ENCODE measurements around the gene GPR162. TPM values are rescaled to one million over a fixed set of nuclear protein-coding genes. Genes with fewer than 3 reads are reported as not detected.

Gene GPR162
- total and polyA plus RNA-seq, 2 of the 4 experiments (the other 2 are of a cell fraction), result 2.9 to 6.0 TPM

GRCh38 chr12:6863586-6864321, 42.1 kb downstream of the GPR162 start:
- Histone ChIP-seq H4K20me1 (ENCODE audit: insufficient read depth, low read length) (peaks cover 12% of the 10 kb centered on the region), H2AK5ac (ENCODE audit: low read depth, low read length) (no peak overlapping the region), H2BK15ac (ENCODE audit: low read depth, low read length) (no peak overlapping the region), H3K23ac (ENCODE audit: low read depth, low read length) (no peak overlapping the region), H3K4ac (ENCODE audit: low read depth, low read length) (no peak overlapping the region), H3K9ac (ENCODE audit: low read depth, low read length) (no peak overlapping the region), H3K4me3 (ENCODE audit: insufficient read depth, low read depth, low read length) (no peak overlapping the region), H3K79me1 (ENCODE audit: low read depth in 1 of 2, low read length in 2 of 2) (peaks cover 0 to 17% of the 10 kb centered on the region in 2 experiments; a peak in 3 of 4 replicates), H3K4me2 (ENCODE audit: low read depth, low read length) (no peak overlapping the region), H2AFZ (replicated peaks; ENCODE audit: low read length, poor library complexity) (no peak overlapping the region), H3K9me3 (ENCODE audit: control insufficient read depth, insufficient read depth, low read length) (no peaks in the 10 kb centered on the region), H3K18ac (ENCODE audit: low read depth, low read length) (no peak overlapping the region), H3K9me1 (ENCODE audit: insufficient read depth, low read length) (0 out of 2 replicates have a peak, but pooled peaks cover 7% of the 10 kb centered on the region), H2BK5ac (ENCODE audit: low read depth, low read length, poor library complexity, severe bottlenecking) (no peak overlapping the region), H3K14ac (replicated peaks; ENCODE audit: low read depth, low read length) (no peak overlapping the region), H3K27me3 (ENCODE audit: control insufficient read depth, insufficient read depth, low read length) (no peaks in the 10 kb centered on the region), H2BK120ac (ENCODE audit: low read depth, low read length) (no peak overlapping the region), H4K8ac (ENCODE audit: low read depth in 2 of 2, low read length in 2 of 2) (no peak overlapping the region), H4K91ac (ENCODE audit: insufficient read depth, low read depth, low read length) (no peak overlapping the region), H2AK9ac (replicated peaks; ENCODE audit: low read depth, low read length, poor library complexity) (no peak overlapping the region), H3K4me1 (ENCODE audit: control insufficient read depth, insufficient read depth, low read length) (peaks cover 4% of the 10 kb centered on the region), H3K56ac (ENCODE audit: extremely low read depth, insufficient read depth, low read length) (no peak overlapping the region), H2BK20ac (ENCODE audit: low read depth, low read length) (no peak overlapping the region), H3K36me3 (ENCODE audit: control insufficient read depth, insufficient read depth, low read length) (peaks cover 58% of the 10 kb centered on the region), H4K5ac (ENCODE audit: low read depth, low read length) (no peak overlapping the region), H3K27ac (ENCODE audit: insufficient read depth, low read length) (no peak overlapping the region)
- no peak for TF ChIP-seq MXI1 (IDR thresholded peaks at IDR 0.05; ENCODE audit: borderline replicate concordance, low read depth, low read length)
- TF ChIP-seq, protein P1, sequence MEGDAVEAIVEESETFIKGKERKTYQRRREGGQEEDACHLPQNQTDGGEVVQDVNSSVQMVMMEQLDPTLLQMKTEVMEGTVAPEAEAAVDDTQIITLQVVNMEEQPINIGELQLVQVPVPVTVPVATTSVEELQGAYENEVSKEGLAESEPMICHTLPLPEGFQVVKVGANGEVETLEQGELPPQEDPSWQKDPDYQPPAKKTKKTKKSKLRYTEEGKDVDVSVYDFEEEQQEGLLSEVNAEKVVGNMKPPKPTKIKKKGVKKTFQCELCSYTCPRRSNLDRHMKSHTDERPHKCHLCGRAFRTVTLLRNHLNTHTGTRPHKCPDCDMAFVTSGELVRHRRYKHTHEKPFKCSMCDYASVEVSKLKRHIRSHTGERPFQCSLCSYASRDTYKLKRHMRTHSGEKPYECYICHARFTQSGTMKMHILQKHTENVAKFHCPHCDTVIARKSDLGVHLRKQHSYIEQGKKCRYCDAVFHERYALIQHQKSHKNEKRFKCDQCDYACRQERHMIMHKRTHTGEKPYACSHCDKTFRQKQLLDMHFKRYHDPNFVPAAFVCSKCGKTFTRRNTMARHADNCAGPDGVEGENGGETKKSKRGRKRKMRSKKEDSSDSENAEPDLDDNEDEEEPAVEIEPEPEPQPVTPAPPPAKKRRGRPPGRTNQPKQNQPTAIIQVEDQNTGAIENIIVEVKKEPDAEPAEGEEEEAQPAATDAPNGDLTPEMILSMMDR (conservative IDR thresholded peaks at IDR 0.05; ENCODE audit: low read depth, low read length), result no peak
- TF ChIP-seq MAFK (IDR thresholded peaks at IDR 0.05; ENCODE audit: low read depth, low read length), result no peak
- TF ChIP-seq FOS (IDR thresholded peaks at IDR 0.05; ENCODE audit: low read depth, low read length), result no peak
- no peak for TF ChIP-seq USF2 (IDR thresholded peaks at IDR 0.05; ENCODE audit: low read depth, low read length)
- TF ChIP-seq, protein P2, sequence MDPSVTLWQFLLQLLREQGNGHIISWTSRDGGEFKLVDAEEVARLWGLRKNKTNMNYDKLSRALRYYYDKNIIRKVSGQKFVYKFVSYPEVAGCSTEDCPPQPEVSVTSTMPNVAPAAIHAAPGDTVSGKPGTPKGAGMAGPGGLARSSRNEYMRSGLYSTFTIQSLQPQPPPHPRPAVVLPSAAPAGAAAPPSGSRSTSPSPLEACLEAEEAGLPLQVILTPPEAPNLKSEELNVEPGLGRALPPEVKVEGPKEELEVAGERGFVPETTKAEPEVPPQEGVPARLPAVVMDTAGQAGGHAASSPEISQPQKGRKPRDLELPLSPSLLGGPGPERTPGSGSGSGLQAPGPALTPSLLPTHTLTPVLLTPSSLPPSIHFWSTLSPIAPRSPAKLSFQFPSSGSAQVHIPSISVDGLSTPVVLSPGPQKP (IDR thresholded peaks at IDR 0.05; ENCODE audit: borderline replicate concordance, low read depth, low read length), result no peak
- no peak for TF ChIP-seq CEBPB (IDR thresholded peaks at IDR 0.05; ENCODE audit: low read depth, low read length)
- no peak for TF ChIP-seq MAZ (IDR thresholded peaks at IDR 0.05; ENCODE audit: borderline replicate concordance, low read depth, low read length)
- no peak for TF ChIP-seq RAD21 (IDR thresholded peaks at IDR 0.05; ENCODE audit: low read length)
- TF ChIP-seq RCOR1 (IDR thresholded peaks at IDR 0.05; ENCODE audit: insufficient replicate concordance, low read length), result no peak
- TF ChIP-seq BHLHE40 (IDR thresholded peaks at IDR 0.05; ENCODE audit: low read depth, low read length), result no peak
- no peak for TF ChIP-seq NFE2L2 (IDR thresholded peaks at IDR 0.05; ENCODE audit: low read depth, low read length)
- no peak for TF ChIP-seq RFX5 (IDR thresholded peaks at IDR 0.05; ENCODE audit: low read depth, low read length)
- no peak for TF ChIP-seq SMC3 (IDR thresholded peaks at IDR 0.05; ENCODE audit: low read depth, low read length)
- no peak for TF ChIP-seq CHD1 (IDR thresholded peaks at IDR 0.05; ENCODE audit: low read depth, low read length)
- no peak for TF ChIP-seq POLR2A (IDR thresholded peaks at IDR 0.05; ENCODE audit: low read depth, low read length)
- intact Hi-C loops (cut with micrococcal nuclease), result no loop called here
- 96% methylated on average over 5 of the region's 16 CpGs; no CpG with 5 or more reads in 1 of the 2 experiments for WGBS, 2 experiments (ENCODE audit: extremely low coverage in 2 of 2, insufficient read length in 1 of 2)
- no TSS peak for BruUV-seq (replicated peaks)
- ChIA-PET CTCF (no interaction called here), POLR2A (ENCODE audit: unreplicated experiment) (interaction anchor here (1.1 kb wide), 1 partner anchor 11 kb away, joined by 3 read pairs; no protein-coding TSS in a partner anchor)
- in situ Hi-C loops (cut with MboI; ENCODE audit: low sequenced_read_pairs), result no loop called here
- DNase-seq (no peak), ATAC-seq (ENCODE audit: low read depth) (no peak)
- dilution Hi-C loops (cut with HindIII; ENCODE audit: low sequenced_read_pairs, unreplicated experiment), result no loop called here

Measured in IMR-90 (cell line).